IPS-NIHi11 (cell line): Measurements from ENCODE around the gene ADAMTS15.

Source experiments
- DNase-seq: peaks from one replicate; pipeline ENCODE4 v3.0.0; 2012; ENCODE audit warnings: mixed read lengths, low spot score

The ADAMTS15 gene

GRCh38 chr11:130459521-130459920 is 11.1 kb downstream of the ADAMTS15 start:
- DNase-seq = no peak

GRCh38 chr11:130462101-130462885 is 13.8 kb downstream of the ADAMTS15 start:
- no peak for DNase-seq

GRCh38 chr11:130462931-130463330 is 14.5 kb downstream of the ADAMTS15 start:
- no peak for DNase-seq

GRCh38 chr11:130464291-130464812 is 15.9 kb downstream of the ADAMTS15 start:
- DNase-seq = no peak

- DNase-seq = no peak
These were observed 16.8 kb downstream of the ADAMTS15 start for GRCh38 chr11:130465263-130465662.

GRCh38 chr11:130467116-130467900 is 18.9 kb downstream of the ADAMTS15 start:
- DNase-seq = no peak

- no peak for DNase-seq
These were observed 20.7 kb downstream of the ADAMTS15 start for GRCh38 chr11:130469181-130469580.

- DNase-seq = no peak
These were observed 22.6 kb downstream of the ADAMTS15 start for GRCh38 chr11:130470832-130471706.

- no peak for DNase-seq
These were observed 23.4 kb downstream of the ADAMTS15 start for GRCh38 chr11:130471731-130472433.

- DNase-seq = no peak
These were observed 24.1 kb downstream of the ADAMTS15 start for GRCh38 chr11:130472434-130472961.

GRCh38 chr11:130473056-130473794 is 24.8 kb downstream of the ADAMTS15 start:
- DNase-seq = no peak

GRCh38 chr11:130473795-130474377 is 25.4 kb downstream of the ADAMTS15 start:
- no peak for DNase-seq

- no peak for DNase-seq
These were observed 26.4 kb downstream of the ADAMTS15 start for GRCh38 chr11:130474637-130475400.

GRCh38 chr11:130475426-130476053 is 27.1 kb downstream of the ADAMTS15 start:
- no peak for DNase-seq

GRCh38 chr11:130476200-130476921 is 27.9 kb downstream of the ADAMTS15 start:
- no peak for DNase-seq

GRCh38 chr11:130476922-130477491 is 28.6 kb downstream of the ADAMTS15 start:
- no peak for DNase-seq

GRCh38 chr11:130477586-130478203 is 29.2 kb downstream of the ADAMTS15 start:
- no peak for DNase-seq
